ENCODE data around the gene ELMO3.

ELMO3 gene

GRCh38 chr16:67229906-67230808 is 31.2 kb downstream of the ELMO3 start:
- intact Hi-C loops (cut with DNase I): loop anchor here (5.0 kb wide), 1 partner anchor 38 kb away; the partner anchor contains the start of genes E2F4 and EXOC3L1
- DNase-seq: no peak

GRCh38 chr16:67230809-67231660 is 32.1 kb downstream of the ELMO3 start:
- DNase-seq: no peak
- intact Hi-C loops (cut with DNase I): no loop called here

- DNase-seq: no peak
- intact Hi-C loops (cut with DNase I): no loop called here
Observed at GRCh38 chr16:67233596-67233995, 34.7 kb downstream of the ELMO3 start.

- no peak for DNase-seq
- intact Hi-C loops (cut with DNase I): no loop called here
Observed at GRCh38 chr16:67234180-67234597, 35.3 kb downstream of the ELMO3 start.

- intact Hi-C loops (cut with DNase I): no loop called here
- DNase-seq: peak in 40 of 42 donors; percentile 43 to 96 (median 73)
Observed at GRCh38 chr16:67235816-67236562, 37.1 kb downstream of the ELMO3 start.

- DNase-seq: peak; percentile 49 to 96 (median 83)
- intact Hi-C loops (cut with DNase I): no loop called here
Observed at GRCh38 chr16:67236563-67237395, 37.8 kb downstream of the ELMO3 start.

- DNase-seq: no peak
- intact Hi-C loops (cut with DNase I): no loop called here
Observed at GRCh38 chr16:67237396-67238277, 38.7 kb downstream of the ELMO3 start.

GRCh38 chr16:67238278-67238575 is 39.3 kb downstream of the ELMO3 start:
- intact Hi-C loops (cut with DNase I): no loop called here
- no peak for DNase-seq

- no peak for DNase-seq
- intact Hi-C loops (cut with DNase I): no loop called here
Observed at GRCh38 chr16:67238806-67239470, 40.0 kb downstream of the ELMO3 start.

- intact Hi-C loops (cut with DNase I): no loop called here
Observed at GRCh38 chr16:67240506-67240905, 41.6 kb downstream of the ELMO3 start.

GRCh38 chr16:67241008-67241900 is 42.3 kb downstream of the ELMO3 start:
- intact Hi-C loops (cut with DNase I): no loop called here
- peak in 15 of 42 donors; percentile 20 to 68 (median 40) for DNase-seq

More at GRCh38 chr16:67240506-67240905, 41.6 kb downstream of the ELMO3 start:
- DNase-seq: peak in 2 of 42 donors; percentile 18 to 31

- intact Hi-C loops (cut with DNase I): no loop called here
- no peak for DNase-seq
Observed at GRCh38 chr16:67242138-67242730, 43.3 kb downstream of the ELMO3 start.

- peak in 8 of 42 donors; percentile 27 to 62 (median 44) for DNase-seq
- intact Hi-C loops (cut with DNase I): no loop called here
Observed at GRCh38 chr16:67243481-67243880, 44.5 kb downstream of the ELMO3 start.

- intact Hi-C loops (cut with DNase I): no loop called here
- peak in 30 of 42 donors; percentile 18 to 77 (median 50) for DNase-seq
Observed at GRCh38 chr16:67244387-67245185, 45.7 kb downstream of the ELMO3 start.

GRCh38 chr16:67245186-67245585 is 46.3 kb downstream of the ELMO3 start:
- DNase-seq: no peak
- intact Hi-C loops (cut with DNase I): no loop called here
